GF-D8 (cell line): ENCODE data around the gene PHLDB3.
A peak's percentile ranks its signal among the peaks of the same experiment; 100 is the strongest.

ENCODE experiments used
- DNase-seq: peaks from one replicate; lab custom pipeline; 2025; lab: John Stamatoyannopoulos, UW

PHLDB3 gene

DNA sequence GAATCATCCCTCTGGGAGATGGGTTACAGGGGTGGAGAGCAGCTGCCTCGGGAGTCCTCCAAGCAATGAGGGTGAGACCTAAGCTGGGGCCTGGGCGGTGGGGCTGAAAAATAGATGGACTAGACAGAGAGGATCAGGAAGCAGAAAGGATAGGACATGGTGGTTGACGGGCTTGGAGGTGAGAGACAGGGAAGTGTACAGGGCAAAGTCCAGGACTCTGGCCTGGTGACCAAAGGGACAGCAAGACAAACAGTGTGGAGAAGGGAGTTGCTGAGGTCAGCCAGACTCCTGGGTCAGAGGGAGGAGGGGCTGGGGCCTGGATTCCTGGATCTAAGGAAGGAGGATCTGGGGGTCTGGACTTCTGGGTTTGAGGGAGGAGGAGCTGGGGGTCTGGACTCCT lies 5.5 kb downstream of the PHLDB3 start:
- DNase-seq: no peak

DNA sequence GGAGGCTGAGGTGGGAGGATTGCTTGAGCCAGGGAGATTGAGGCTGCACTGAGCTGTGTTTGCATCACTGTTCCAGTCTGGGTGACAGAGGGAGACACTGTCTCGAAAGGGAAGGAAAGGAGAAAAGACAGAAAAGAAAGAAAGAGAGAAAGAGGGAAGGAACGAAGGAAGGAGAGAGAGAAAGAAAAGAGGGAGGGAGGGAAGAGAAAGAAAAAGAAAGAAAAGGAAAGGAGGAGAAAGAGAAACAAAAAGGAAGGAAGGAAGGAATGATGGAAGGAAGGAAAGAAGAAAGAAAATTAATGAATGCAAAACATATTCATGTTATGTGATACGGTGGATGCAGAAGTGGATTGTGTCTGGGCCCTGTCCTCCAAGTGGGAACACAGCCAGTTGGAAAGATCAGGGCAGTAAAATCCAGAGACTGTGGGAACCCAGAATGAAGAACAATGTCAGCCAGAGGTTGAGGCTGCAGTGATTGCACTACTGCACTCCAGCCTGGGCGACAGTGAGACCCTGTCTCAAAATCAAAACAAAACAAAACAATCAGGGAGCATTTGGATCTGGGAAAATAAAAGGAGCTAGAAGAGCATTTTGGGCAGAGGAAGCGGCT lies 6.2 kb downstream of the PHLDB3 start:
- DNase-seq: no peak

DNA sequence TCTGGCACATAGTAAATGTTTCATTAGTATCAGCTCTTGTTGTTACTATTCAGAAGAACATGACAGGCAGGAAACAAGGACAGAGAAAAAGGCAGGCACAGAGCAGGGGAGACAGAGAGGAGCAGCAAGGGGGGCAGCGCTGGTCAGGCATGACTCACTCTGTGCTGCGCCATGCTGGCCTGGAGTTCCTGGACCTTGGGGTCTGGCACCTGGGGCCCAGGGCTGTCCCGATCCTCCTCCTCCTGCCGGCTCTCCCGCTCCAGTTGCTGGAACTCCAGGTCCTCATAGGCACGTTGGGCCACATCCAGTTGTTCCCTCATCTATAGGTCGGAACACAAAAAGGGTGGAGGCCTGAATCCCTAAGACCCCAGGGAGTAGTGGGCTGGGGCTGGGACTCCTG lies 7.6 kb downstream of the PHLDB3 start:
- no peak for DNase-seq

DNA sequence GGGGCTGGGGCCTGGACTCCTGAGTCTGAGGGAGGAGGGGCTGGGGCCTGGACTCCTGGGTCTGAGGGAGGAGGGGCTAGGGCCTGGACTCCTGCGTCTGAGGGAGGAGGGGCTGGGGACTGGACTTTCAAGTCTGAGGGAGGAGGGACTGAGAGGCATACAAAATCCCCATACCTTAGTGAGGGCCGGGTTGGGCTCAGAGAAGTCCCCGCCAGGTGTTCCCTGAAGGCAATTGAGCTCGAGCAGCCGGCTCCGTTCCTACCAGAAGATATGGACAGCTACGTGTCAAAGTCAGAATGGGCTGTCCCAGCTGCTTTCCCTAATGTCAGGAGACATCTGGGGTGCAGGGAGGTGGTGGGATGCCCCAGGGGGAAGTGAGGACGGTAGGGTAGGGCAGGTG lies 9.5 kb downstream of the PHLDB3 start:
- DNase-seq: no peak

DNA sequence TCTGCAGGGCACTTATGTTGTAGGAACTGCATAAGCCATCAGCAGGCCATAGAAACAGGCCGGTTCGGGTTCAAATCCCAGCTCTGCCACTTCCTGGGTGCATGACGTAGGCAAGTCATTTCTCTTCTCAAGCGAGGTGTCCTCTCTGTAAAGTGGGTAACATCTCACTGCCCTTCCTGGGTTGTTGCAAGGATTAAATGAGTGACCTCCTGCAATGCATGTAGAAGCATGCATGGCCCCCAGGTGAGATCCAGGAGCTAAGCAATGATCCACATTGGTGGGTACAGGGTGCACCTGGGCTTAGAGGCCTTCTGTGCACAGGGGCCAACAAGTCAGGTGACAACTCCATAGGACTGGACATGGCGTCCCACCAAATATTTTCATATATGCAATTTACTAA lies 13.8 kb downstream of the PHLDB3 start:
- no peak for DNase-seq

DNA sequence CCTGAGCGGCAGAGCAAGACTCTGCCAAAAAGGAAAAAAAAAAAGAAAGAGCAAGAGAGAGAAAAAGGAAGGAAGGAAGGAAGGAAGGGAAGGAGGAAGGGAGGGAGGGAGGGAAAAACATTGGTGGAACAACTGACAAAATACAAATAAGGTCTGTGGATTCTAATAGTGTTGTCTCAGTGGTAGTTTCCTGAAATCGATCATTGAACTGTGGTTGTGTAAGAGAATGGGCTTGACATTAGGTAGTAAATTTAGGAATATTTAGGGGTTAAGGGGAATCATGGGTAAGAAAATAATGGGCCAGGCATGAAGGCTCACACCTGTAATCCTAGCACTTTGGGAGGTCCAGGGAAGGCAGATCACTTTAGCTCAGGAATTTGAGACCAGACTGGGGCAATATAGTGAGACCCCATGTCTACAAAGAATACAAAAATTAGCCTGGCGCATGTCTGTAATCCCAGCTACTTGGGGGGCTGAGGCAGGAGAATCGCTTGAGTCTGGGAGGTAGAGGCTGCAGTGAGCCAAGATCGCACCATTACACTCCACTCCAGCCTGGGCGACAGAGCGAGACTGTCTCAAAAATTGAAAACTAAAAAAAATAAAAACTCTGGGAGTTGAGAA lies 14.5 kb downstream of the PHLDB3 start:
- no peak for DNase-seq

DNA sequence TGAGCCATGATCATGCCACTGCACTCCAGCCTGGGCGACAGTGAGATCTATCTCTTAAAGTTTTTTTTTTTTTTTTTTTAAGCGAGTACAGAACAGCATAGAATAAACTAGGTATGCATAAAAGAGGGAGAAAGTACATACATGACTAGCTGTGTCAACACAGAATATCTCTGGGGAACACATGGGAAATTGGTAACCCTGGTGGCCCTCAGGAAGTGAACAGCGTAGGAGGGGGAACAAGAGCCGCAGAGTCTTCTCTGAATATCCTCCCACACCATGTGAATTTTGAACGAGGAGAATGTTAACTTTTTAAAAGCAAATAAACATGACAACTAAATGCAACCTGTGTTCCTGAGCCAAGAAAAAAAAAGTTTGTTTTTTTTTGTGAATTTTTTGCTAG lies 15.2 kb downstream of the PHLDB3 start:
- peak; percentile 48 for DNase-seq

DNA sequence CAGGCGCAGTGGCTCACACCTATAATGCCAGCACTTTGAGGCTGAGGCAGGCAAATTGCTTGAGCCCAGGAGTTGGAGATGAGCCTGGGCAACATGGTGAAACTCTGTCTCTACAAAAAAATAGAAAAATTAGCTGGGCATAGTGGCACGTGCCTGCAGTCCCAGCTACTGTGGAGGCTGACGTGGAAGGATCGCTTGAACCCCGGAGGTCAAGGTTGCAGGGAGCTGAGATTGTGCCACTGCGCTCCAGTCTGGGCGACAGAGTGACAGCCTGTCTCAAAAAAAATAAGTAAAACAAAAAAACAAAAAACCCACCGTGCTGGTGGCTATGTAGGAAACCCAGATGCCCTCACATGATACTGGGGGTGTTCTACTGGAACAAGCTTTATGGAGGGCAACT lies 16.4 kb downstream of the PHLDB3 start:
- no peak for DNase-seq

DNA sequence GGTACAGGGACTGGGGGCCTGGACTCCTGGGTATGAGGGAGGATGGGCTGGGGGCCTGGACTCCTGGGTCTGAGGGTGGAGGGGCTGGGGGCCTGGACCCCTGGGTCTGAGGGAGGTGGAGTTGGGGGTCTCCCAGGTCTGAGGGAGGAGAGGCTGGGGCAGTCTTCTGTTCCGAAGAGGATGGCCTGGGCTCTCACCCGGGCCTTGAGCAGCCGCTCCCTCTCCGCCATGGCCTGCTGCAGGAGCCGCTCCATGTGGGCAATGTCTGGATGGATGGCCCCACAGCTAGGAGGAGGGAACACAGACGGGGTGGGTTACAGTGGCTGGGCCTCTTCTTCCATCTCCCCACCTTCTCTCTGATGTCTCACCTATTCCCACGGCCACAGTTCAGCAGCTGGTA lies 18.1 kb downstream of the PHLDB3 start:
- DNase-seq: no peak

DNA sequence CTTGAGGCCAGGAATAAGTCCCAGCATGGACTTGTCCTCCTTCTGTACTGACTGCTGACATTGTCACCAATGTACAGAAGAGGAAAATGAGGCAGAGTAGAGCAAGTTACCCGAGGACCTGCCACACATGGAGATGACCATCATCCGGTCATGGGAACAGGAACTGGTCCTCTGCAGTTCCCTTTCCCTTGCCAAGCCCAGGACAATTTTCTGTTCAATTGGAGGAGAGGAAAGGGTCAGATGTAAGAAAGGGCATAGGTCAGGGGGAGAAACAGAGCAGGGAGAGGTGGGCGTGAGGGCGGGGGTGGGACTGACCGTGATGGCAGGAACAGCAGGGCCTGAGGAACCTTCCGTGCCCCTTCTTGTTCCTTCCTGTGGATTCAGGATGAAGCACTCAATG lies 18.6 kb downstream of the PHLDB3 start:
- no peak for DNase-seq

DNA sequence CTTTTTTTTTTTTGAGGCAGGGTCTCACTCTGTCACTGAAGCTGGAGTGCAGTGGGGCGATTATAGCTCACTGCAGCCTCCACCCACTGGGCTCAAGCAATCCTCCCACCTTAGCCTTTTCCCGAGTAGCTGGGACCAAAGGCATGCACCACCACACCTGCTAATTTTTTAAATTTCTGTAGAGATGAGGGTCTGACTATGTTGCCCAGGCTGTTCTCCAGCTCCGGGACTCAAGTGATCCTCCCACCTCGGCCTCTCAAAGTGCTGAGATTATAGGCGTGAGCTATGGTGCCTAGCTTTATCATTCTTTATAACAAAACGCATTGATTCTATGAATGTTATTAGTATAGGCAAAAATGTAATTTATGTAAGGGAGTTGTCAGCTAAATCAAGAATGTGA lies 21.3 kb downstream of the PHLDB3 start:
- no peak for DNase-seq

DNA sequence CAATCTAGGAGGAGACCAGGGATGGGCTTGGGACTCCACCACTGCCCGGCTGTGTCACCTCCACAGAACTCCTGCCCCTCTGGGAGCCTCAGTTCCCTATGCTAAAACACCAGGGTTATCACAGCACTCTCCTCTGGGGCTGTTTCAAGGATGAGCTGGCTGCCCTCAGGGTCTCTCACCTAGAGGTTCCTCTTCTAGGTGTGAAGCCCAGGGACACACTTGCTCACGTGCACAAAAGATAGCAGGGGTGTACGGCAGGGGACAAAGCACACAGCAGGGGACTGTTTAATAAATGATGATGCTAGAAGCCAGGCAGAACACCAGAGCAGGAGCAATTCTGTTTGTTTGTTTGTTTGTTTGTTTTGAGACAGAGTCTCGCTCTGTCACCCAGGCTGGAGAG lies 22.4 kb downstream of the PHLDB3 start:
- DNase-seq: no peak

DNA sequence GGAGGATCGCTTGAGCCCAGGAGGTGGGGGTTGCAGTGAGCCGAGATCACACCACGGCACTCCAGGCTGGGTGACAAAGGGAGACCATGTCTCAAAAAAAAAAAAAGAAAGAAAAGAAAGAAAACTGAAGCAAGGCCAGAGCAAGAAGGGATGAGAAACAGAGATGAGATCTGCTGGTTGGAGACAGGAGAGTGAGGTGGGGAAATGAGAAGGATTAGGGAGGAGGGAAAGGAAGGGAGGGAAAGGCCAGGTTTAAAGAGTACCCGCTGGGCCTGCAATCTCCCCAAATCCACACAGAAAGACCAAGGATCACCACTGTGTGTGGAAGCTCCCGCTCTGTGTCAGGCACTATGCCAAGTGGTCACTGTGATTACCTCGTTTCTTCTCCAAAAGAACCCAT lies 22.8 kb downstream of the PHLDB3 start:
- no peak for DNase-seq

DNA sequence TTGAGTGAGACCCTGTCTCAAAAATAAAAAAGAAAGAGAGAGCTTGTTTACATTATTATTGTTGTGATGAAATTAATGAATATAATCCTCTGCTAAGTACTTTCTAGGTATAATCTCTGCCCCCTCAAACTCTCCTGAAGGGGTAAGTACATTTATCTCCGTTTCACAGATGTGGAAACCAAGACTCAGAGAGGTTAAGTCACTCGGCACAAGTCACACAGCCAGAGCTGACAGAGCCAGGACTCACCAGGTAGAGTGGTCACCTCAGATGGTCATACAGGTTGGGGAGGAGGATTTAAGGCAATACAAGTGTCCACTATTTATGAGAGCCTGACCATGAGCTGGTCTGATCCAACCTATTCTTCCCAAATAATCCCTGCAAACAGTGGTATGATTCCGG lies 24.0 kb downstream of the PHLDB3 start:
- DNase-seq: no peak

DNA sequence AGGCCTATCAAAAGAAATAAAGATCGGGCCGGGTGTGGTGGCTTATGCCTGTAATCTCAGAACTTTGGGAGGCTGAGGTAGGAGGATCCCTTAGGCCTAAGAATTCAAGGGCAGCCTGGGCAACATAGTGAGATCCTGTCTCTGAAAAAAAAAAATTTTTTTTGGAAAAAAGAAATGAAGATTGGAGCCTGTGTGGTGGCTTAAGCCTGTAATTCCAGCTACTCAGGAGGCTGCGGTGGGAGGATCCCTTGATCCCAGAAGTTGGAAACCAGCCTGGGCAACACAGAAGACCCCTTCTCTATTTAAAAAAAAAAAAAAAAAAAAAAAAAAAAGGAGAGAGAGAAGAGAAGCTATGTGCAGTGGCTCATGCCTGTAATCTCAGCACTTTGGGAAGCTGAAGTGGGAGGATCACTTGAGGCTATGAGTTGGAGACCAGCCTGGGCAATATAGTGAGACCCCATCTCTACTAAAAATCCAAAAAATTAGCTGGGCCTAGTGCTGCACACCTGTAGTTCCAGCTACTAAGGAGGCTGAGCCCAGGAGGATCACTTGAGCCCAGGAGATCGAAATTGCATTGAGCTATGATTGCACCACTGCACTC lies 24.5 kb downstream of the PHLDB3 start:
- no peak for DNase-seq

DNA sequence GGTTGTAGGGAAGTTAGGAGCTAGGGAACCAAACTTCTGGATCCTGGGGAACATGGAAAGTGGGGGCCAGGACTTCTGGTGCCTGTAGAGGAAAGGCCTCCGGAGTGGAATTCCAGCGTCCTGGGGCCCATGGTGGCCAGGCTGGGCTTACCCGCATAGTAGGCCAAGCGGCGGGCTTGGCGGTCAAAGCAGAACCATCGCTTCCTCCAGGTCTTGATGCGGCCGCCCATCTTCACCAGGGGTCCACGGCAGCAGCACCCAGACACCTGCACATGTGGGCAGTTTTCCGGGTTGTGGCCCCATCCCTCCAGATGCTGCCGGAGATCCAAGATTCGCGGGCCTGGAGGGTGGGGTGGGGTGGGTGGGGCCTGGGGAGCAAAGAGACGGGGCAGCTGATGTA lies 25.3 kb downstream of the PHLDB3 start:
- no peak for DNase-seq

DNA sequence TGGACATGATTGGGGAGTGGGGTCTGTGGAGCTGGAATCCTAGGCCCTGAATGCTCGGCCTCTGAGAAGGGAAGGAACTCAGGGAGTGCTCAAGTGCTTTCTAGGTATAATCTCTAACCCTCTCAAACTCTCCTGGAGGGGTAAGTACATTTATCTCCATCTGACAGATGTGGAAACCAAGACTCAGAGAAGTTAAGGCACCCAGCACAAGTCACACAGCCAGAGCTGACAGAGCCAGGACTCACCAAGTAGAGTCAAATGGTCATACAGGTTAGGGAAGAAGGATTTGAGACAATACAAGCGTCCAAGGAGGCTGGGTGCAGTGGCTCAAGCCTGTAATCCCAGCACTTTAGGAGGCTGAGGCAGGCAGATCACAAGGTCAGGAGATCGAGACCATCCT lies 26.2 kb downstream of the PHLDB3 start:
- no peak for DNase-seq

DNA sequence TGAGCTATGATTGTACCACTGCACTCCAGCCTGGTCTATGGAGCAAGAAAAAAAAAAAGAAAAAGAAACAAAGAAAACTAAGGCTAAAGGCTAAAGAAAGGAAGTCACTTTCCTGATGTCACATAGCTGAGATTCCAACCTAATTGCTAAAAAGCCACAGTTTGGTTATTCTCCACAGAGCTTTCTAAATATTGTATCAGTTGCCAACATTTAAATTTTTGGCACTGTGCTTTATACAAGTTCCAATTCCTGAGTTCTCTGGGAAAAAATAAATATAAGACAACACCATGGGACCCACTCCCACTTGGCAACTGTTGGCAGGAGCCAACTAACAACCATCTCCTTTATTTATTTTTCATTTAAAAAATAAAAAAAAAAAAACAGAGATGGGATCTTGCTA lies 27.9 kb downstream of the PHLDB3 start:
- no peak for DNase-seq

DNA sequence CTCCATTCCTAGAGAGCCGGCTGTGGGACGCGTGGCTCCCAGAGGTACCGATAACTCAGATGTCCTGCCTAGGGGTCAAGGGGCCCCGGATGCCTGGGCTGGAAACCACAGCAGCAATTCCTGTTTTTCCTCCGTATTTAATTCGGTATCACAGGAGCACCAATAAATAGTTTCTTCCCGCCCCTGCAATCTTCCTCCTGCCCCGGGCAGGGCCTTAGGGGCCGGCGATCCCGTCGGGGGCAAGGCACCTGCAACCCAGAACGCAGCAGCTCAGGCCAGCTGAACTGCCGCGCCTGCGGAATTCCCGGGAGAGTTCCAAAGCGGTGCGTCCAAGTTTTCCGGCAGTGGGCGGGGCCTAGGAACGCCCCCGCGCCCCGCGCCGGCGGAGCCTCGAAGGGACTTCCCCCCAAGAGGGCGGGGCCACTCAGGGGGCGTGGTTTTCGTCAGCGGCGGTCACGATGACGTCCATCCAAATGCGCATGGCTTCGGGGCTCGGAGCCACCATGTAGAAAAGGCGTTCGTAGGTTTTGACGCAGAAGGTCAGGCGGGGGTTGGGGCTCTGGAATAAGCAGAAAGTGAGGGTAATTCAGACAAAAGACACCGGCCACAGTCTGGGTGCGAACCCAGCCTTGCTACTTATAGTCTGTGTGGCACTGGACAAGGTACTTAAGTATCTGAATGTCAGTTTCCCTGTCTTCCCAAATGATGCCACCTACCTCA lies 29.4 kb downstream of the PHLDB3 start:
- DNase-seq: peak; percentile 63

DNA sequence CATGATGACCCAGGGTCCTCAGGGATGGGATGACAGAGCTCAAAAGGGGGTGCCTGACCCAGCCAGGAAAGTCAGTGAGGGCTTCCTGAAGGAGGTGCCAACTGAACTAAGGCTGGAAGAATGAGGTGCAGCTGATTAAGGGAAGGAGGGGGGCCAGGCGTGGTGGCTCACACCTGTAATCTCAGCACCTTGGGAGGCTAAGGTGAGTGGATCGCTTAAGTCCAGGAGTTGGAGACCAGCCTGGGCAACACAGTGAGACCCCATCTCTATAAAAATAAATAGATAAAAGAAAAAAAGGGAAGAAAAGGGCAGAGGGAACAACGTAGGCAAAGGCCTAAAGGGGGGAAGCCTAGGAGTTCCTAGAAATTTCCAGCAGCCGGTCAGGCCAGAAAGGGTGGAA lies 30.1 kb downstream of the PHLDB3 start:
- DNase-seq: no peak

DNA sequence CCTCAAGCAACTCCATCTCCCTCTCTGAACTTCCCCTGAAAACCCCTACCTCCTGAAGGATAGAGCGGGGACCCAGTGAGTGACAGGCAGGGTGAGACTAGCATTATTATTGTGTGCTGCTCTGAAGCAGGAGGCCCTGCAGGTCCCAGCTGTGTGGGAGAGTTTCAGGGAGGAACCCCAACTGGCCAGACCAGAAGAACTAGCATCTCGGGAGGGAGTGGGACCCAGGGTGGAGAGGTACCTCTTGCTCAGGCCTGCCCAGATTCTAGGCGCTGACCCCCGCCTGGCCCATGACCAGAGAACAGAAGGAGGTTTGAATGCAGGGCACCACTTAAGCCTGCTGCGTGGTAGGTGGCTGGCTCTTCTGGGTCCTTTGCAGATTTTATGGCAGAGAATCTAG lies 33.5 kb downstream of the PHLDB3 start:
- DNase-seq: no peak

DNA sequence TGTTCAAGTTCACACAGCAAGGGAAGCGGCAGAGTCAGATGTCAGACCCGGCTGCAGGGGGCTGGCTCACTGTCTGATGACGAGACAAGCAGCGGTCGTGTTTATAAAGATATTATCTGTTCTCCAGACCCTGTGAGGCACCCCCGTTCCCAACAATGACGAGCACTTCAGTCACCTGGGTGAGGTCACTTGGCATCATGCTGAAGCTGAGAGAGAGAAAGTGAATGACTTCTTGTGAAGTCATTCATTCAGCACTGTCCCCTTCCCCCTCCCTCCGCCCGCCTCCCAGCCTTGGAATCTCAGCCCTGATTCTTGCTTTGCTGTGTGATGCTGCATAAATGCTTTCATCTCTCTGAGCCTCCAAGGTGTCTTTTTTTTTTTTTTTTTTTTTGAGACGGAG lies 34.3 kb downstream of the PHLDB3 start:
- DNase-seq: no peak

DNA sequence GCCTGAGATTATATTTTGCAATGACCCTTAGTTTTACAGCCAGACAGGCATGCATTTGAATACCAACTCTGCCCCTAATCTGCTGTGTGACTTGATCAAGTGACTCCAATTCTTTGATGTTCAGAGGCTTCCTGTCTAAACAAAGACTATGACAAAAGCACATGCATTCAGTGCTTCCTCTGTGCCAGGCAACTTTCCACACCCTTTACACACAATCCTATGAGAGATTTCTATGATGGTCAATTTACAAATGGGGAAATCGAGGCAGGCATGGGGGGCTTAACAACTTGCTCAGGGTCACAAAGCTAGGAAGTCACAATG lies 35.4 kb downstream of the PHLDB3 start:
- DNase-seq: no peak
